ENCODE measurements around the gene PDX1.

- TF ChIP-seq, protein P1, sequence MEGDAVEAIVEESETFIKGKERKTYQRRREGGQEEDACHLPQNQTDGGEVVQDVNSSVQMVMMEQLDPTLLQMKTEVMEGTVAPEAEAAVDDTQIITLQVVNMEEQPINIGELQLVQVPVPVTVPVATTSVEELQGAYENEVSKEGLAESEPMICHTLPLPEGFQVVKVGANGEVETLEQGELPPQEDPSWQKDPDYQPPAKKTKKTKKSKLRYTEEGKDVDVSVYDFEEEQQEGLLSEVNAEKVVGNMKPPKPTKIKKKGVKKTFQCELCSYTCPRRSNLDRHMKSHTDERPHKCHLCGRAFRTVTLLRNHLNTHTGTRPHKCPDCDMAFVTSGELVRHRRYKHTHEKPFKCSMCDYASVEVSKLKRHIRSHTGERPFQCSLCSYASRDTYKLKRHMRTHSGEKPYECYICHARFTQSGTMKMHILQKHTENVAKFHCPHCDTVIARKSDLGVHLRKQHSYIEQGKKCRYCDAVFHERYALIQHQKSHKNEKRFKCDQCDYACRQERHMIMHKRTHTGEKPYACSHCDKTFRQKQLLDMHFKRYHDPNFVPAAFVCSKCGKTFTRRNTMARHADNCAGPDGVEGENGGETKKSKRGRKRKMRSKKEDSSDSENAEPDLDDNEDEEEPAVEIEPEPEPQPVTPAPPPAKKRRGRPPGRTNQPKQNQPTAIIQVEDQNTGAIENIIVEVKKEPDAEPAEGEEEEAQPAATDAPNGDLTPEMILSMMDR (IDR thresholded peaks at IDR 0.05; ENCODE audit: low read depth, low read length, poor library complexity, severe bottlenecking), result no peak
- no peak for TF ChIP-seq EZH2phosphoT487 (IDR thresholded peaks at IDR 0.05; ENCODE audit: borderline replicate concordance, low read length)
Measured at GRCh38 chr13:27973291-27973690, 53.5 kb downstream of the PDX1 start.

All from DOHH2 (cell line).